ENCODE results near the gene HIPK2.

Gene HIPK2

GRCh38 chr7:139674752-139675126 is 103.1 kb downstream of the HIPK2 start:
- TF ChIP-seq FOXM1 (IDR thresholded peaks at IDR 0.05; ENCODE audit: borderline replicate concordance, low read depth) (no peak), NFIC (IDR thresholded peaks at IDR 0.05) (no peak), EP300 (IDR thresholded peaks at IDR 0.05; ENCODE audit: borderline replicate concordance) (no peak), USF1 (IDR thresholded peaks at IDR 0.05) (no peak), TCF12 (IDR thresholded peaks at IDR 0.05; ENCODE audit: low read depth) (no peak), RAD21 (IDR thresholded peaks at IDR 0.05; ENCODE audit: low read depth) (no peak), ZBTB7A (IDR thresholded peaks at IDR 0.05; ENCODE audit: low read depth) (no peak), YY1 (IDR thresholded peaks at IDR 0.05; ENCODE audit: low read depth) (no peak), EGR1 (IDR thresholded peaks at IDR 0.05) (no peak), CEBPB (IDR thresholded peaks at IDR 0.05) (no peak), TAF1 (IDR thresholded peaks at IDR 0.05; ENCODE audit: low read depth) (no peak), TEAD4 (IDR thresholded peaks at IDR 0.05) (no peak), CREB1 (IDR thresholded peaks at IDR 0.05; ENCODE audit: low read depth) (no peak)
- TF ChIP-seq, protein P1, sequence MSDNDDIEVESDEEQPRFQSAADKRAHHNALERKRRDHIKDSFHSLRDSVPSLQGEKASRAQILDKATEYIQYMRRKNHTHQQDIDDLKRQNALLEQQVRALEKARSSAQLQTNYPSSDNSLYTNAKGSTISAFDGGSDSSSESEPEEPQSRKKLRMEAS (IDR thresholded peaks at IDR 0.05): no peak
- TF ChIP-seq, protein P2, sequence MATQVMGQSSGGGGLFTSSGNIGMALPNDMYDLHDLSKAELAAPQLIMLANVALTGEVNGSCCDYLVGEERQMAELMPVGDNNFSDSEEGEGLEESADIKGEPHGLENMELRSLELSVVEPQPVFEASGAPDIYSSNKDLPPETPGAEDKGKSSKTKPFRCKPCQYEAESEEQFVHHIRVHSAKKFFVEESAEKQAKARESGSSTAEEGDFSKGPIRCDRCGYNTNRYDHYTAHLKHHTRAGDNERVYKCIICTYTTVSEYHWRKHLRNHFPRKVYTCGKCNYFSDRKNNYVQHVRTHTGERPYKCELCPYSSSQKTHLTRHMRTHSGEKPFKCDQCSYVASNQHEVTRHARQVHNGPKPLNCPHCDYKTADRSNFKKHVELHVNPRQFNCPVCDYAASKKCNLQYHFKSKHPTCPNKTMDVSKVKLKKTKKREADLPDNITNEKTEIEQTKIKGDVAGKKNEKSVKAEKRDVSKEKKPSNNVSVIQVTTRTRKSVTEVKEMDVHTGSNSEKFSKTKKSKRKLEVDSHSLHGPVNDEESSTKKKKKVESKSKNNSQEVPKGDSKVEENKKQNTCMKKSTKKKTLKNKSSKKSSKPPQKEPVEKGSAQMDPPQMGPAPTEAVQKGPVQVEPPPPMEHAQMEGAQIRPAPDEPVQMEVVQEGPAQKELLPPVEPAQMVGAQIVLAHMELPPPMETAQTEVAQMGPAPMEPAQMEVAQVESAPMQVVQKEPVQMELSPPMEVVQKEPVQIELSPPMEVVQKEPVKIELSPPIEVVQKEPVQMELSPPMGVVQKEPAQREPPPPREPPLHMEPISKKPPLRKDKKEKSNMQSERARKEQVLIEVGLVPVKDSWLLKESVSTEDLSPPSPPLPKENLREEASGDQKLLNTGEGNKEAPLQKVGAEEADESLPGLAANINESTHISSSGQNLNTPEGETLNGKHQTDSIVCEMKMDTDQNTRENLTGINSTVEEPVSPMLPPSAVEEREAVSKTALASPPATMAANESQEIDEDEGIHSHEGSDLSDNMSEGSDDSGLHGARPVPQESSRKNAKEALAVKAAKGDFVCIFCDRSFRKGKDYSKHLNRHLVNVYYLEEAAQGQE (IDR thresholded peaks at IDR 0.05; ENCODE audit: low read depth): no peak

DNA sequence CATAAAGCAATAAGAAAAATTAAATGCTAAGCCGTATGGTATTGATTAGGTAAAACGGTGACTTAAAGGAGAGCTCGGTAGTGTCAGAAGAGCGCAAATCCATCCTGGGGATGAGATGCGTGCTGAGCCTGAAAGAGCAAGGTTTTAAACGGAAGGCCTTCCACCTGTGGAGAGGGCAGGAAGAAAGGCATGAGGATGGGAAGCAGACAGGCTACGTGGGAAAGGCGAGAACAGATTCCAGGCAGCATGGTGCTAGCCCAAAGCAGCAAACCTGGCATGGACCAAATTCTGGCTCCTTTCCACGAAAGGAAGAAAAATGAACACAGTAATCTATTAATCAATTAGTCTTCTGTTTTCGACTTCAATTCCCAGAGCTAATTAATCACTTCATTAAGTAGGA is 103.5 kb downstream of the HIPK2 start:
- TF ChIP-seq TEAD4 (IDR thresholded peaks at IDR 0.05) (no peak), FOXM1 (IDR thresholded peaks at IDR 0.05; ENCODE audit: borderline replicate concordance, low read depth) (no peak), YY1 (IDR thresholded peaks at IDR 0.05; ENCODE audit: low read depth) (no peak), TCF12 (IDR thresholded peaks at IDR 0.05; ENCODE audit: low read depth) (no peak), CREB1 (IDR thresholded peaks at IDR 0.05; ENCODE audit: low read depth) (no peak), EP300 (IDR thresholded peaks at IDR 0.05; ENCODE audit: borderline replicate concordance) (no peak), EGR1 (IDR thresholded peaks at IDR 0.05) (no peak), TAF1 (IDR thresholded peaks at IDR 0.05; ENCODE audit: low read depth) (no peak), USF1 (IDR thresholded peaks at IDR 0.05) (no peak)
- TF ChIP-seq, protein P2 (IDR thresholded peaks at IDR 0.05; ENCODE audit: low read depth): no peak
- TF ChIP-seq, protein P1 (IDR thresholded peaks at IDR 0.05): no peak

- TF ChIP-seq RAD21 (IDR thresholded peaks at IDR 0.05; ENCODE audit: low read depth): no peak
Measured at GRCh38 chr7:139673762-139674161, 104.0 kb downstream of the HIPK2 start.

DNA sequence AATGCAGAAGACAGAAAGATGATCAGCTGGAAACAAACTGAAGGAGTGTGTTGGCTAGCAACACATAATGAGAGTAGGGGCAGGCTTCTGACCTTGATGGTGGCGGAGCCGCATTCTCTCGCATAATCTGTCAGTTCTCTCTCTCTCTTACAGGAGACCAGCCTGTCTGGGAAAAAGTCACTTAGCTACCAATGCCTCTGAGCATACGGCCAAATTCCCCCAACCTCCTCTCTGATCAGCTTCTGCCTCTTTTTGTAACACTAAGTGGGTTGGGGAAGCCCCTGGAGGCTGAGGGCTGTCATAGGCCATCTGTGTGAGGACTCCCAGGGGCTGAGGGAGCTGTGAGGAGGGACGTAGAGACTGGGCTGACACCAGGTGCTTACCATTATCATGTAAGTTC is 104.6 kb downstream of the HIPK2 start:
- TF ChIP-seq TCF12 (IDR thresholded peaks at IDR 0.05; ENCODE audit: low read depth): no peak
- TF ChIP-seq, protein P2 (IDR thresholded peaks at IDR 0.05; ENCODE audit: low read depth): no peak
- TF ChIP-seq EGR1 (IDR thresholded peaks at IDR 0.05): no peak
- no peak for TF ChIP-seq NFIC (IDR thresholded peaks at IDR 0.05)
- TF ChIP-seq TEAD4 (IDR thresholded peaks at IDR 0.05): no peak
- TF ChIP-seq ZBTB7A (IDR thresholded peaks at IDR 0.05; ENCODE audit: low read depth): no peak

GRCh38 chr7:139671967-139672366 is 105.8 kb downstream of the HIPK2 start:
- TF ChIP-seq, protein P2 (IDR thresholded peaks at IDR 0.05; ENCODE audit: low read depth): no peak
- TF ChIP-seq RAD21 (IDR thresholded peaks at IDR 0.05; ENCODE audit: low read depth): no peak
- TF ChIP-seq NFIC (IDR thresholded peaks at IDR 0.05): no peak
- no peak for TF ChIP-seq YY1 (IDR thresholded peaks at IDR 0.05; ENCODE audit: low read depth)
- no peak for TF ChIP-seq CREB1 (IDR thresholded peaks at IDR 0.05; ENCODE audit: low read depth)
- TF ChIP-seq, protein P1 (IDR thresholded peaks at IDR 0.05): no peak
- TF ChIP-seq ZBTB7A (IDR thresholded peaks at IDR 0.05; ENCODE audit: low read depth): no peak
- TF ChIP-seq TAF1 (IDR thresholded peaks at IDR 0.05; ENCODE audit: low read depth): no peak
- TF ChIP-seq CEBPB (IDR thresholded peaks at IDR 0.05): no peak
- no peak for TF ChIP-seq FOXM1 (IDR thresholded peaks at IDR 0.05; ENCODE audit: borderline replicate concordance, low read depth)
